ENCODE data around the gene BLVRB.

DNA sequence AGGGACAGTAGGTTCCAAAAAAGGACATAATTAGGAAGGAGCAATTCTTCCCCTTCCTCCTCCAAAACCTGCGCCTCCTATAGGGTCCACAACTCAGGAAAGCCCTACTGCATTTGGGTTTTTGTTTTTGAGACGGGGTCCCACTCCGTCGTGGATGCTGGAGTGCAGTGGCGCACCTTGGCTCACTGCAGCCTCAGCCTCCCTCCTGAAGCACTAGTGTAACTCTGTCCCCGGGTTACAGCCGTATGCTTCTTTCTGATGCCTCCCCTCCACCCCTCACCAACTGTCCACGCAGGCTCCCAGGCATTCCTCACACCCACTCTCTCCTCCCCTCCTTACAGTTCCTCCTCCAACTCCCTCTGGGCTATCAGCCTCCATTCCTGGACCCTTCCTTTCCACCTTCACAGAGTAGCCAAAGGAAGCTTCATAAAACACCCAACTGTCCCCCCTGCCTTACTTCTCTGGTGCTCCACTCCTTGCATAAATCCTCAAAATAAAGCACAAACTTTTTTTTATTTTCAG is 19.2 kb downstream of the BLVRB start:
- TF ChIP-seq EP300 (IDR thresholded peaks at IDR 0.05; ENCODE audit: borderline replicate concordance) = no peak
- no peak for TF ChIP-seq REST (IDR thresholded peaks at IDR 0.05; ENCODE audit: low read depth)
- no peak for TF ChIP-seq TAF1 (IDR thresholded peaks at IDR 0.05; ENCODE audit: low read depth)
- TF ChIP-seq CREB1 (IDR thresholded peaks at IDR 0.05; ENCODE audit: low read depth) = no peak
- no peak for TF ChIP-seq TEAD4 (IDR thresholded peaks at IDR 0.05)
- TF ChIP-seq NFIC (IDR thresholded peaks at IDR 0.05) = no peak
- no peak for TF ChIP-seq CEBPB (IDR thresholded peaks at IDR 0.05)
- TF ChIP-seq YY1 (IDR thresholded peaks at IDR 0.05; ENCODE audit: low read depth) = no peak
- TF ChIP-seq, protein P1, sequence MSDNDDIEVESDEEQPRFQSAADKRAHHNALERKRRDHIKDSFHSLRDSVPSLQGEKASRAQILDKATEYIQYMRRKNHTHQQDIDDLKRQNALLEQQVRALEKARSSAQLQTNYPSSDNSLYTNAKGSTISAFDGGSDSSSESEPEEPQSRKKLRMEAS (IDR thresholded peaks at IDR 0.05) = no peak
- TF ChIP-seq, protein P2, sequence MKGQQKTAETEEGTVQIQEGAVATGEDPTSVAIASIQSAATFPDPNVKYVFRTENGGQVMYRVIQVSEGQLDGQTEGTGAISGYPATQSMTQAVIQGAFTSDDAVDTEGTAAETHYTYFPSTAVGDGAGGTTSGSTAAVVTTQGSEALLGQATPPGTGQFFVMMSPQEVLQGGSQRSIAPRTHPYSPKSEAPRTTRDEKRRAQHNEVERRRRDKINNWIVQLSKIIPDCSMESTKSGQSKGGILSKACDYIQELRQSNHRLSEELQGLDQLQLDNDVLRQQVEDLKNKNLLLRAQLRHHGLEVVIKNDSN (IDR thresholded peaks at IDR 0.05) = no peak

Measured in Ishikawa (cell line).